Body of pancreas (tissue), 4 donors: Measurements from ENCODE around the gene AGT.

ENCODE experiments used
- POLR2A ChIP-seq, 3 donors: fragments of 450-650 bp; IDR thresholded peaks; one replicate each; pipeline ENCODE4 v1.6.1; 2016; ENCODE audit warnings: antibody characterized with exemption in 3 of 3, mild to moderate bottlenecking in 2 of 3
- TF ChIP-seq, protein P1 (sequence below), 7 experiments: fragments of 450-650 bp in 4 of 7; fragments of 200-600 bp in 3 of 7; sonication (generic) in 3 of 7; IDR thresholded peaks; one replicate each; pipeline ENCODE4 v1.5.1; 2016 to 2019; ENCODE audit warnings: antibody characterized with exemption in 7 of 7

DNA sequence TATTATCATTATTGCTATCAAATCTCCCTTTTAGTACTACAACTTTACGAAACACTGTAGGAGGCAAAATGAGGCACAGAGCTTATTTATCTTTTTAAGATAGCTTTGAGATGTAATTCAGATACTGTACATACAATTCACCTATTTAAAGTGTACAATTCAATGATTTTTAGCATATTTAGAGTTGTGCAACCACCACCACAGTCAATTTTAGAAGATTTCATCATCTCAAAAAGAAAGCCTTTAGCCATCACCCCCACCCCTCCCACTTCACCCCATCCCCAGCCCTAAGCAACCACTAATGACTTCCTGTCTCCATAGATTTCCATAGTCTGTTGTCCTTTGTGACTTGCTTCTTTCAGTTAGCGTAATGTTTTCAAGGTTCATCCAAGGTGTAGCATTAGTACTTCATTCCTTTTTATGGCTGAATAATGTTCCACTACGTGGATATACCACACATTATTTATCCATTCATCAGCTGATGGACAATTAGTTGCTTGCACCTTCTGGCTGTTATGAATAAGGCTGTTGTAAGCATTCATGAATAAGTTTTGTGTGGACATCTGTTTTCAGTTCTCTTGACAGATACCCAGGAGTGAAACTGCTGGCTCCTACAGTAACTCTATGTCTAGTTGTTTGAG is 23.8 kb upstream of the AGT start:
- TF ChIP-seq, protein P1, sequence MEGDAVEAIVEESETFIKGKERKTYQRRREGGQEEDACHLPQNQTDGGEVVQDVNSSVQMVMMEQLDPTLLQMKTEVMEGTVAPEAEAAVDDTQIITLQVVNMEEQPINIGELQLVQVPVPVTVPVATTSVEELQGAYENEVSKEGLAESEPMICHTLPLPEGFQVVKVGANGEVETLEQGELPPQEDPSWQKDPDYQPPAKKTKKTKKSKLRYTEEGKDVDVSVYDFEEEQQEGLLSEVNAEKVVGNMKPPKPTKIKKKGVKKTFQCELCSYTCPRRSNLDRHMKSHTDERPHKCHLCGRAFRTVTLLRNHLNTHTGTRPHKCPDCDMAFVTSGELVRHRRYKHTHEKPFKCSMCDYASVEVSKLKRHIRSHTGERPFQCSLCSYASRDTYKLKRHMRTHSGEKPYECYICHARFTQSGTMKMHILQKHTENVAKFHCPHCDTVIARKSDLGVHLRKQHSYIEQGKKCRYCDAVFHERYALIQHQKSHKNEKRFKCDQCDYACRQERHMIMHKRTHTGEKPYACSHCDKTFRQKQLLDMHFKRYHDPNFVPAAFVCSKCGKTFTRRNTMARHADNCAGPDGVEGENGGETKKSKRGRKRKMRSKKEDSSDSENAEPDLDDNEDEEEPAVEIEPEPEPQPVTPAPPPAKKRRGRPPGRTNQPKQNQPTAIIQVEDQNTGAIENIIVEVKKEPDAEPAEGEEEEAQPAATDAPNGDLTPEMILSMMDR (IDR thresholded peaks at IDR 0.05): no peak
- no peak for TF ChIP-seq POLR2A (IDR thresholded peaks at IDR 0.05)
